Body of pancreas (tissue), 4 donors: ENCODE measurements around the gene BEGAIN.

Experiments used
- CTCF ChIP-seq, 7 experiments: fragments of 450-650 bp in 4 of 7; fragments of 200-600 bp in 3 of 7; sonication (generic) in 3 of 7; IDR thresholded peaks; one replicate each; pipeline ENCODE4 v1.5.1; 2016 to 2019; ENCODE audit warnings: antibody characterized with exemption in 7 of 7
- POLR2A ChIP-seq, 3 donors: fragments of 450-650 bp; IDR thresholded peaks; one replicate each; pipeline ENCODE4 v1.6.1; 2016; ENCODE audit warnings: antibody characterized with exemption in 3 of 3, mild to moderate bottlenecking in 2 of 3

DNA sequence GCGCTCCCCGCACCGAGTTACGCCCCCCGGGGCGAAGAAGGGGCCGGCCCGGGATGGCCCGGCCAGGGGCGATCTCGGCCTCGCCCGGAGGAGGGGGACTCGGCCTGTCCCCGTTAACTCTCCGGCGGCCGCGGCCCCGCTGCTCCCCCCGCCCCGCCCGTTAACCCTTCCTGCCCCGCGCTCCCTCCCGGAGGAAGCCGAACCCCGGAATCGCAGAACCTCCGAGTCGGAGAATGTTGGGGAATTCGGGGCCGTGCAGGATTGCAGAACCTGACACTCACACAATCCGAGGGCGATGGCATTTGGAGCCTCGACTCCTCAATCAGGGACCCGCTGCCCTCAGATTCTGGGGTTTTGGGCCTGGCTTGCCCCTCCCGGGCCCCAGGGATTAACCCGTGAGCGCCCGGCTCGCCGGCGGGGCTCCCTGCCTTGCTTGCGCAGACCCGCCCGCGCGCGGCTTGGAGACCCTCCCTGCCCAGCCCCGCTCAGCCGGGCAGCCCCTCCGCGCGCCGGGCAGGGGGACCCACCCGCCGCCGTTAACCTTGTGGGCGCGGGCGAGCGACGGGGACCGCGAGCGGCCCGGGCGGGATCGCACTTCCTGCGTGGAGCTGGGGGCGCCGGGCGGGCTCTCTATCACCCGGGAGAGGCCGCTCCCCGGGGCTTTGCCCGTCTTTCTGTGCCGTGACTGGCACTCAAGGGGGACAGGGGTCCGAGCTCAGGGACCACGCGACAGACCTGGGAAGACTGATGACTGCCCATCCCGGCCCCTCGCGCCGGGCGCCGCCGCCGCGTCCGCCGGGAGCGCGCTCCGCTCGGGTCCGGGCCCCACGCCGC, 18.8 kb downstream of the BEGAIN start:
- TF ChIP-seq CTCF (IDR thresholded peaks at IDR 0.05): no peak
- no peak for TF ChIP-seq POLR2A (IDR thresholded peaks at IDR 0.05)
